Activated CD4-positive, alpha-beta T cell treated with anti-CD3 and anti-CD28 coated beads for 1 hour (primary cell): ENCODE measurements around the gene HOXD13.

Experiments used
- DNase-seq: peaks from one replicate; pipeline ENCODE4 v3.0.0-alpha.2; 2020

Gene HOXD13

DNA sequence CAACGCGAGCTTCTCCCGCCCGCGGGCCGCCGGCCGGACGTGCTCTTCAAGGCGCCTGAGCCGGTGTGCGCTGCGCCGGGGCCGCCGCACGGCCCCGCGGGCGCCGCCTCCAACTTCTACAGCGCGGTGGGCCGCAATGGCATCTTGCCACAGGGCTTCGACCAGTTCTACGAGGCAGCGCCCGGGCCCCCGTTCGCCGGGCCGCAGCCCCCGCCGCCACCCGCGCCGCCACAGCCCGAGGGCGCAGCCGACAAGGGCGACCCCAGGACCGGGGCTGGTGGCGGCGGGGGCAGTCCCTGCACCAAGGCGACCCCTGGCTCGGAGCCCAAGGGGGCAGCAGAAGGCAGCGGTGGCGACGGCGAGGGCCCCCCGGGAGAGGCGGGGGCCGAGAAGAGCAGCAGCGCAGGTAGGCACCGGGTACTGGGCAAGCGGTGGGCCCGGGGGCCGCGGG, 15.2 kb downstream of the HOXD13 start:
- DNase-seq, result no peak

DNA sequence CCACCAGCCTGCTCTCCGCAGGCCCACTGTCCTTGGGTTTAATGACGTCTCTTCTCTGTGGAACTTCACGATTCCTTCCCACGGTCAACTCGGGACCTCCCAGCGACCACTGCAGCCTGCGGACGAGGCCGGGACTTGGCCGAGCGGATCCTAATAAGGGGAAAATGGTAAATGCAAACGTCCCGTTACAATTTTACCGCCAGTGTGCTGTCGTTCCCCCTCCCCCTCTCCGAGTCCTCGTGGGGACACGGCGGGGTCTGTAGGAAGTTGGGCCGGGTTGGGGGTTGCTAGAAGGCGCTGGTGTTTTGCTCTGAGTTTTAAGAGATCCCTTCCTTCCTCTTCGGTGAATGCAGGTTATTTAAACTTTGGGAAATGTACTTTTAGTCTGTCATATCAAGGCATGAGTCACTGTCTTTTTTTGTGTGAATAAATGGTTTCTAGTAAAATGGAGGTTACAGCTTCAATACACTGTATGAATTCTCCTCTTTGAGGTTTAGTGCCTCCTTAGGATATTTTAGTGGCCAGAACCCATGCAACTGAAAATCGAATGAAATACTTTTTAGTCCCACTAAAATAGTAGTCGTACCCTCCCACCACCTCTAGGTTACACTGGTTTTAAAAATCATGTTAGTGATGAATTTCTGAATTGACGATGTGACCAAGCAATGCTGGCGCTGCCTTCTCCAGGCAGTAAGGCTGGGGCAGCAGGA, 16.8 kb downstream of the HOXD13 start:
- DNase-seq, result no peak

DNA sequence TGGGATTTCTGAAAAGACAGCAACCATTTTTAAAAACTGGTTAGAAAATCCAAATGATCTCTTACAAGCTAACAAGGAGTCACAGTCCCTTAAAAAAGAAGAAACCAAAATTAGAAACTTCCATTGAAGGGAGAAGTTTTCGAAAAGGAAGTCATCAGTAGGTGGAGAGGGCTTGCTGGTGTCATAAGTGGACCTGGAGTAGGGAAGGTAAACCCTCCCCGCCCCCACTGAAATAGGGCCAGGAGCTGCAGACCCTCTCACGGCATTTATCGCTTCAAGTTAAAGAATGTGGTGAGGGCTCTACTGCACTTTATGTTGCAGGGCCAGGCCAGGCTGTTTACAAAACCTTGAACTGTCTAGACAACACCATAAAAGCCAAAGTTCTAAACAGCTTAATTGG, 17.4 kb downstream of the HOXD13 start:
- DNase-seq, result no peak

DNA sequence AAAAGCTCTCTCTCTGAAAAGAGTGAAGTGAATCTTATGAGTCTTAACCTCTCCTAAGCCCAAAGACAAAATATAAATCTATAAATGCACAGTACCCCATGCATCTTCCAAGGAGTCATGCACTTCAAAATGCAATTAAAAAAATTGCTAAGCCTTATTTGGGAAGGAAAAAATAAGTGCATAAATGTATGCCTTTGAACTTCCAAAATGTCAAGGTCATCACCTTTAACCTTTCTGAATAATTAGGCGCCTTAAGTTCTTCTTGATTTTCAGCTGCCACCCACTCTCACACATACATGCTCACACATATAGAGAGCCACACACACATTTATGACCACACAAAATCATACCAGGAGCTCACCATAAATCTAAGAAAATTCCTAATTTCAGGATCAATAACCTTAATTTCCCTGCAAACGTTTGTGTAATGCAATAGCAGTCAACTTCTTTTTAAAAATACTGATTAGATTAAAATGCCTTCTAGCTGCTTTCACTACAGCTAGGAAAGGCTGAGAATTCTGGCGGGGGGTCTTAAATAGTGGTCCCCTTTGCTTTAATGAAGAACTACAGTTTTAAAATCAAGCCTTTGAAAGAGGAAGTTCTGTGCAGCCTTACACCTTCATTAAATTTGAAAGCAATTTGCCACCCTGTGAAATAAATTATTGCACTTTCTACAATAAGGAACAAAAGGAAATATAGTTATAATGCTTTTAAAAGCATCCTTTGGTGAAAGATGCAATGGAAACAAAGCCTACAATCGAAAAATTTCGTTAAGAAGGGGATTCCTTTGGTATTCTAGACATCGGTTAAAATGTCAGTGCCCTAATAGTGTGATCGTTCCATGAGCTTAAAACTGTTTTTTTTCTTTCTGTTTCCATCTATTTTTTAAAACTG, 18.1 kb downstream of the HOXD13 start:
- DNase-seq, result no peak

DNA sequence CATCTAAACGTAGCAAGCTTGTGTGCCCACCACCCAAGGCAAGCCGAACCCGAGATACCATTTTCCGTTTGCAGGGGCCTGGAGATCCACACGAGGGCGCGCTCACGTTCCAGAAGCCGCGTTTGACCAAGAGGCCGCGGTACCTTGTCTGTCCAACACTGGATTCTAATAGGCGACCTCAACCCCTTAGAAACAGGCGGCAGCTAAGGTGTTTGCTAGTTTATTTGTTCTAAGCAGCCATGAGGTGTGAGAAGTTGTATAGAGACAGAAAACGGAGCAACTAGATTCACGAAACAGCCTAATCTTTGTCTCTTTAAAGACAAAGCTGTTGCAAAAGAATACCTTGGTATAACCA, 18.8 kb downstream of the HOXD13 start:
- DNase-seq, result no peak

DNA sequence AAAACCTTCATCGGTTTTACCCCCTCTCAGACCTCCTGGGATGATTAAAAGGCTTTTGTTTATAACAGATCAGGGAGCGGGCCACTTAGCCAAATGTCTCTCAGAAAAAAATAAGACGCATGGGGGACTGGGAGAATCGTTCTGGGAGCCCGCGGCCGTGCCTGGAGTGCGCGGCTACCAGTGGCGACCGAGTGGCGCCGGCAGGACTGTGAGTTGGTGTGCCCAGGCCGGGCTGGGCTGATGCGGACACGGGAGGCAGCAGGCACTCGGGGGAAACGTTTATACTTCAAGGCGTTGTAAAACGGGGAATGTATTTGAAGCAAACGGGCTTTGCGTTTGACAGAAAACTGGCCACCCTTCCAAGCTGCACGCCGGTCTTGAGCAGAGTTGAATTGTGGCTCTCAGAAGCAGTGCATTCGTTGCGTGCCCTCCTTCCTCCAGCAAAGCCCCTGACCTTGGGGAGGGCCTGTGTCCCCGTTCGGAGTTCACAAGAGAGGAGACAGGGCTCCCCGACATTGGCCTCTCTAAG, 19.4 kb downstream of the HOXD13 start:
- DNase-seq, result no peak

DNA sequence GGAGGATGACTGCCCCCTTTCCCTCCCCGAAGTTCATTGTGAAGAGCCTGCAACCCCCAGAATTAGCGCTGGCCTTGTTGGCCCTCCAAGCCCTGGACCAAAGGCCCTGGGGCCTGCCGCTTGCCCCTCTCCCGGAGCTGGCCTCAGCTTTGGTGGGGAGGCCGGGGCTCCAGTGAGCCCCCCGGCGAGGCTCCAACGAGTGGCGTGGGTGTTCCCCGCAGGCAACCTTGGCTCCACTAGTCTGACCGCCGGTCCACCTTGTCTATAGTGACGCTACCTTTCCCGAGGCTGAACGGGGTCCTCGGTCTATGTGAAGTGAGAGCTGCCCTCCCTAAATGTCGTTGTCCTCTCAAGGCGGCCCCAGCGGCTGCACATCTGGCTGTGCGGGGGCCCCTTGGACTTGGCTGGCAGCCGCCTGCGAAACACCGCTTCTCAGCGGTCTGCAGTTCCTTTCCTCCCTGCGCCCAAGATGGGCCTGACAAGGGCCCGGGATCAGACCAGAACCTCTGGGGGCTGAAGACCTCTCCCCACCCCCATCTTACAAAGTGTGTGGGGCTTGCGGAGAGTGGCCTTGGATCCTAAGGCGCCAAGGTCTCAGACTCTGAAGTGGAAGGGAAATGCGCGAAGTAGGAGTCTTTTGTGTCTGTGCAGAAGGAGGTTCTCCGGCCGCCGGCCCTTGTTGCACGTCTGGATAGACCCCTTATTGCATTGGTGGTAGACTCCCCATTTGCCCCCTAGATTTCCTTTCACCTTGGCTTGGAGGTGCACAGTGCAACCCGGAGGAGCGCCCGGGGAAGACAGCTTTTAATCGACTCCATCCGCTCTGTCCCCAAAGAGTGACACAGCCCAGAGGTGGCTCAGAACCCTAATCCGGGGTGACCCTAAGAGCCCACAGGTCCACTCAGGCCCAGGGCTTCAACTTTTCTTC, 20.1 kb downstream of the HOXD13 start:
- DNase-seq, result no peak

DNA sequence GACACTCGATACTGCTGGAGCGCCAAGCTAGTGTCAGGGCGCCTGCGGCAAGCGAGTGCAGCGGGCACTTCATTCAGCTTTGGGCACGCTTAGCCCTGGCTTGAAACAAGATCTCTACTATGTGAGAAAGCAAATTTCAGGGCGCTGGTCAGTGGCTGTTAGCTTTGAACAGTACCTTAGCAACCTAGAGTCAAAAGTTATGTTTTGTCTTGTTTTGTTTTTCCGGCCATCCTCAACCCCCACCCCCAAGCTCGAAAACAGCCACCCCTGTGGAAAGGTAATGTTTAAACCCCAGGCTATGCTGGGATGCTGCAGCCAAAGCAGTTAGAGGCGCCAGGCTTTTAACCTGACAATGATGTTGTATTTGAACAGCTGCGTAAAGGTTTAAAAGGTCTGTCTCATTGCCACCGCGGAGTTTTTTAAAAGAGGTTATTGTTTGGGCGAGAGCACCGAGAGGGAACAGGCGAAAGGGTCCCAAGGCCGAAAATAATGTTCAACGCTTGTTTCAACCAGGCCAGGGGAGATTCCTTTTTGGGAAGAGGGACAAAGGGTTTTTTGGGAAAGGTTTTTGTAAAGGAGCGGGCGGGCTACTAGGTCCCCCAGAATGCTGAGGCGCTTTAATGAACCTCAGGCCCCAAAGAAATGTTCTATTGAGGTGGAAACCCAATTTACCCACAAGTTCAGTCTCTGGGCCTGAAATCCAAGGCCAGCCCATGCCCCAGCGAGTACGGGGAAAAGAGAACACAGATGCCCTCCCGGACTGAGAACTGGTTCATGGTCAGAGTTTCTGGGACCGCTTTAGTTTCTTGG, 21.8 kb downstream of the HOXD13 start:
- no peak for DNase-seq

DNA sequence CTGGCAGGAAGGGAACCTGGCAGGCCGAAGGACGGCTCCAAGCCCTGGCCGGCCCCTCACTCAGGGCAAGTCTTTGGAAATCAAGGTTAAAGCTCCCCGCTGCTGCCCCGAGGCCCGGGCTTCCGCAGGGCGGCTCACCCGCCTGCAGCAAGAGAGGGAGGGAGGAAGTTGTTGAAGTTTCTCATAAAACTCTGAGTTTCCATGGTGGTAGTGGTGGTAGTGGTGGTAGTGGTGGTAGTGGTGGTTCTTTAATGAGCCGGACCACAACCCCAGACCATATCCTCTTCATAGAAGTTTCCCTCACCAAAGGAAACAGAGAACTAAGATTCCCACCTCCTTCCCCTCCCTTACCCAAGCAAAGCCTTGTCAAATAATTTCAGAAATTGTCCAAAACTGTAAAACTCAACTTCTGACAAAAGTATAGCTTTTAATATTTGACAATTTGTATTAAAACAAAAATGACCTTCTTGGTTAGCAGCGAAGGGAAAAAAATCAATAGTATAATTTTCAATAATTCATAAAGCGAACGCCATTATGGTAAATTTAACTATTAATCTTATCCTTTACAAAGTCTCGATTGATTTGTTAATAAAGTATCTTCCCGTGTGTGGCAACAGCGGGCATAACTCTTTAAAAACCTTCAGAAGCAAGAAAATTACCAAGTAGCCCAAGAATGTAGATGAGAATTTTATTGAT, 22.6 kb downstream of the HOXD13 start:
- no peak for DNase-seq

DNA sequence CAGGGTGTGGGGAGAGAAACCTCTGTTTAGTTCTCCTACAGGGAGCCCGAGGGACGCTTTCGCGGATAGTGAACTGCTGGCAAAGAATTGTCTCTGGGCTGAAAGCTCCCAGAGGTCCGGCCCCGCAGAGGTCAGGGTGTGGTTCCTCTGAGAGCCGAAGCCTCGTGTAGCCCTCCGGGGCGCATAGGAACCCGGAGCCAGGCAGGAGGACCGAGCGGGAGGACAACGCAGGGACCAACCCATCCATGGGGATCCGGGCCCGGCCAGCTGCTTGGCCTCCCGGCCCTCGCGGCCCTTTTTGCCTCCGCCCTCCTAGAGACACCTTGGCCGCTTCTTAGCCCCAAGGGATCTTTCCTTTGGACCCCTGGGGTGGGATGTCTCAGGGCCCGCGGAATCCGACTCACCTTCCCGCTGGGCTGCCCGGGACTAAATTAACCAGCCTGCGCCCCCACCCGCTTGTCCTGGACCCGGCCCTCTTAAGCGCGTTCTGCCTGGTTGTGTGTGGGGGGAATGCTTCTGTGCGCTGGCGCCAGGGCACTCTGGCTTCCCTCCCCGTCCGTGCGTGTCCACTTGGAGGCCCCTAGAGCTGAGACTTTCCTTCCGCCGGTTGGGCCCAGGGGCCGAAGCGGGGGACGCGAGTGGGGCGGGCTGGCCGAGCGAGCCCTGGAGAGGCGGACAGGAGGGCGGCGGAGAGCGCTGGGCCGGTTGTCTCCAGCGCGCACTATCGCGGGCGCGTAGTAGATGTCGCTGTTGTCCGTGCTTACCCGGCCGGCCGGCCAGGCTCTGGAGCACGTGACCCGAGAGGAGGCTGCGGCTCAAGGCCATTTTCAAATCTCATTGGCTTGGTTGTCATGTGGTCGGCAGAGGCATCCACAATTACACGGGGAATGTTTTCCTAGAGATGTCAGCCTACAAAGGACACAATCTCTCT, 23.6 kb downstream of the HOXD13 start, which contains the start of gene HOXD10:
TSS of gene HOXD10 (plus strand) at position 896 of the 931 bp plus-strand sequence. CDS start 56 bp downstream, outside the sequence.
- DNase-seq, result no peak

DNA sequence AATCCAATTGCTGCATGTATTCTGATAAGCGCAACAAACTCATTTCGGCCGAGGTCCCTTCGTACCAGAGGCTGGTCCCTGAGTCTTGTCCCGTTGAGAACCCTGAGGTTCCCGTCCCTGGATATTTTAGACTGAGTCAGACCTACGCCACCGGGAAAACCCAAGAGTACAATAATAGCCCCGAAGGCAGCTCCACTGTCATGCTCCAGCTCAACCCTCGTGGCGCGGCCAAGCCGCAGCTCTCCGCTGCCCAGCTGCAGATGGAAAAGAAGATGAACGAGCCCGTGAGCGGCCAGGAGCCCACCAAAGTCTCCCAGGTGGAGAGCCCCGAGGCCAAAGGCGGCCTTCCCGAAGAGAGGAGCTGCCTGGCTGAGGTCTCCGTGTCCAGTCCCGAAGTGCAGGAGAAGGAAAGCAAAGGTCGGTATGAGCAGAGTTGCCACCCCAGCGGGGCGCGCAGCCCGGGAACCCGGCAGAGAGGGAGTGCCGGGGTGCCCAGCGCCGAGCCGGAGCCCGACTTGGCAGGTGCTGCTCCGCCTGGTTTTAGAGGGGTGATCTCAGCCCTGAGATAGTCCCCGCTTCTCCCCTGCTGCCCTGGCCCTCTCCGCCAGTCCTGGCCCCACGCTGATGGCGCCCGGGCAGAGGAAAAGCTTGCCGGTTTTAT, 24.8 kb downstream of the HOXD13 start:
- DNase-seq, result no peak

DNA sequence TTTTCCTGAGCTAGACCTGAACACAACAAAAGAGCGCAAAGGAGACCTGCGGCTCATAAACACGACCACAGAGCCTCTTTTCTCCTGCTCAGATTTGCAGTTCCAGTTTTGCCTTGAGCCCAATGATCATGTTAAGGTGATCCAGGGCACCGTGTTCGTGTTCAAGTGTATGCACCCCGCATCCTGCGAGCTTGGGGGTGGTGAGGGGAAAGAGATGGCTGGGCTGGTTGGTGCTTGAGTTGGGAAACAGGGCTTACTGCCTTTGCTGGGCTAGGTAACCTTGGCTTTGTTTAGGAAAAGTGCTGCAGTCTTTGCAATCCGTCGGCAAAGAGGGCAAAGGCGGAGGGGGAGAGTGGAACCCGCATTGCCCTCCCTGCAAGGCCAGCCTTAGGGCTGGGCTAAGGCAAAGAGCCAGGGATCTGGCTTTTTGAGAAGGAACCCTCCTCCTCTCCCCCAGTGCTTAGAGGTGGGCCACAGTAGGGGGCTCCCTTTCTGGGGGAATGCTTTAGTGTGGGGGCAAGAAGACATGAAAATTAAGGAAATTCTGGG, 25.4 kb downstream of the HOXD13 start:
- DNase-seq, result no peak

DNA sequence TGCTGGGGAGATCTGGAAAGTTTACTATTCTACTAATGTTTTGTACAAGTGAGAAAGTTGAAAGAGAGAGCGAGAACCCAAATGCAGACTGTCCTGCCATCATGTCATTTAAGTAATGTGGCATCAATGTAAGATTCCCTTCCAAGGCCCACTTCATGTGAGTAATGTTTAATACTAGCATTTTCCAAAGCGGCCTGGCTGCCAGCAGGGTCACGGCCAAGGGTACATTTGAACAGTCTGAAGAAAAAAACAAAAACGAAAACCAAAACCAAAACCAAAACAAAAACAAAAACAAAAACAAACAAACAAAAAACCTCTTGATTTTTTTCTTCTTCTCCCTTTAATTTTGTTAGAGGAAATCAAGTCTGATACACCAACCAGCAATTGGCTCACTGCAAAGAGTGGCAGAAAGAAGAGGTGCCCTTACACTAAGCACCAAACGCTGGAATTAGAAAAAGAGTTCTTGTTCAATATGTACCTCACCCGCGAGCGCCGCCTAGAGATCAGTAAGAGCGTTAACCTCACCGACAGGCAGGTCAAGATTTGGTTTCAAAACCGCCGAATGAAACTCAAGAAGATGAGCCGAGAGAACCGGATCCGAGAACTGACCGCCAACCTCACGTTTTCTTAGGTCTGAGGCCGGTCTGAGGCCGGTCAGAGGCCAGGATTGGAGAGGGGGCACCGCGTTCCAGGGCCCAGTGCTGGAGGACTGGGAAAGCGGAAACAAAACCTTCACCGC, 26.2 kb downstream of the HOXD13 start:
- DNase-seq, result no peak

DNA sequence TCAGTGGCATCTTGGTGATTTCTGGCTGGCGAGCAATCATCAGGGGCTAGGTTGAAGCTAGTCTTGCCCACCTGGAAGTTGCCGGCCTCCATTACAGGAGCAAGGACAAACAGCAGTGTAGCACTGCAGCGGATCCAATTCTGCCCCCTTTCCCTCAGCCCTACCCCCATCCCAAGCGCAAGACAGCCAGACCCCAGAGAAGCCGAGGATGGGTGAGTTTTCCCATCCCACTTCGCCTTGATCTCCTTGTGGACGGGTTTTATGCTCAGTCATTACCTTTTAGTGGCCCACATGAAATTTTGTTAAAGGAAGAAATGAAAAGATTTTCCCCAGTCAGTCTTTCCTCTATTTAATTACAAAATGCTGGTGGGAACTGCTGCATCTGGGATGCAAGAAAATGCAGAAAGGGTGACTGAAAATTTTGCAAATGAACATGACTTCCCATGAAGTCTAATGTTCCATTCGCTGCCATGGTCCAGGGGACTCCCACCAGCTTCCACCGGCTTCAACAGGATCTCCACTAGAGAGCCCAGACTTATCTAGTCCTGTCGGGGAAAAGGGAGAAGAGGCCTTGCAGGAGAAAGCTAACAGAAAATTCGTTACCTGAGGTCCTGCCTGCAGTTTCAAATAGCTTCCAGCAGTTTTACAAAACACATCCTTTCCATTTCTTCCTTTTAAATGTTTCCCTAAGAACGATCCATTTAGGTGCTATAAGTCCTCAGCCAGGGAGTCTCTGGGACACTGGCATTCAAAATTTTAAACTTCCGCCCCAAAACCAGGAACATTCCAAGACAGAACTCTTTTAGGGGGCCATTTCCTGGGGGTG, 28.1 kb downstream of the HOXD13 start:
- DNase-seq, result no peak

DNA sequence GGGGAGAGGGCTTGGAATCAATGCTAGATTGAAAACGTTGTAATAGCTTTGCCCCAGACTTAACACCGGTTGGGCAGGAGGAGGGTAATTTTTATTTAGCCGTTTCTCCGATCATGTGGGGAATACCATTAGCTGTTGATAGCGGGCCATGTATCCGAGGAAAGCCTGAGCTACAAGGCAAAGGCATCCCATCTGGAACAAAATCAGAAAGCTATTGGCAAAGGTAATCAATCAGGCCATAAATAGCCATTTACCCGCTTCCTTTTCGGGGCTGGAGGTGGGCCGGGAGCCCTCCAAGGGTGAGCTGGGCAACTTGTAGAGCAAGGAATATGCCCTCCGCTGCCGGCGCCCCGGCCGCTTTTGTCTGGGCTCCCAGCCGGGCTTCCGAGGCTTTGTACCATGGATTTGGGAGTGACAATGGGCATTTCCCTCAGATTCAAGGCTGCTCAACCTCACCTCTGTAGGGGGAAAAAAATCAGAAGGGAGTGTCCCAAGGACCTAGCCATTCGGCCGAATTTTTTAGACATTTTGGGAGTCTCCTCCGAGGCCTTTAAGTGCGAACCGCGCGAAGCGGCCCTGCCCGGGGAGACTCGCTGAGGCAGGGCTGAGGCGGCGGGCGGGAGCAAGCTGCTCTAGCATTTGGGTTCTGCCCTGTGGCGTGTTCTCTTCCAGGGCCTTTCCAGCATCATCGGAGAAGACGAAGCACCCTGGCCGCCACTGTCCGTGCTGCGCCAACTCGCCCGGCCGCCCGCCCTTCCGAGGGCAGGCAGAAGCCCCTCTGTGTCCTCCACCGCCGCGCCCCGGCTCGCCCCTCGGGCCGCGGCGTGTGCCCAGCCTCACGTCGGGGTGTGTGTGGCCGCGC, 28.9 kb downstream of the HOXD13 start:
- DNase-seq, result no peak

DNA sequence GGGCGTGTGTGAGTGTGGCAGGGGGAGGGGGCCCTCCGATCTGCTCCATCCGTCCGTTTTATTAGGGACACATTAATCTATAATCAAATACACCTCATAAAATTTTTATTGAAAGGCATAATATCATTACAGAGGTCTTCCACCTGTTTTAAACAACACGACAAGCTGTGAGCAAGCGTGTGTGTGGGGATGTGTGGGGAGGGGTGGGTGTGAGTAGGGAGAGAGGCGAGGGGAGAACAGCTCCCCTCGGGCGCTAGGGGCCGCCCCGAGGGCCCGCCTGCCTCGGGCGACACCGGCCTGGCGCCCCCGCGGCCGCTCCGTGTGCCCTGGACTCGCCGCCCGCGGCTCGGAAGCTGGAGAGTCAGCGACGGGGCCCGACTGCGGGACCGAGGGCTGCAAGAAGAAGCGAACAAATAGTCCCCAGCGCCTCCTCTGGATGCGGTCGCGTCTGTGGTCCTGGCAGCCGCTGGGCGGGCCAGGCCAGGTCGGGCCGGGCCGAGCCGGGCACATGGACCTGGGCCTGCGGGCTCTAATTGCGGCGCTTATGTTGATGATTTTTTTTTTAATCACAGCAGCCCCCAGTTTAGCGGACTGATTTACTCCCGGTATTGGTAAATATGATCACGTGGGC, 29.6 kb downstream of the HOXD13 start:
- DNase-seq, result no peak
